K562 treated with DMSO at 1 percent for 24 hours (cell line): Measurements from ENCODE around the gene MOB3A. TPM values are rescaled to one million over a fixed set of nuclear protein-coding genes. Genes with fewer than 3 reads are reported as not detected.

Source experiments
- total RNA-seq: library from RNA; unstranded; fragments of 300-600 nt; gene quantifications from 2 replicates; pipeline ENCODE4 v1.2.3, GENCODE V29; 2022; ENCODE audit warnings: low read depth; ENCODE audit not compliant: insufficient read depth

Gene MOB3A
- 16.0 and 19.2 TPM in 2 replicates for total RNA-seq

DNA sequence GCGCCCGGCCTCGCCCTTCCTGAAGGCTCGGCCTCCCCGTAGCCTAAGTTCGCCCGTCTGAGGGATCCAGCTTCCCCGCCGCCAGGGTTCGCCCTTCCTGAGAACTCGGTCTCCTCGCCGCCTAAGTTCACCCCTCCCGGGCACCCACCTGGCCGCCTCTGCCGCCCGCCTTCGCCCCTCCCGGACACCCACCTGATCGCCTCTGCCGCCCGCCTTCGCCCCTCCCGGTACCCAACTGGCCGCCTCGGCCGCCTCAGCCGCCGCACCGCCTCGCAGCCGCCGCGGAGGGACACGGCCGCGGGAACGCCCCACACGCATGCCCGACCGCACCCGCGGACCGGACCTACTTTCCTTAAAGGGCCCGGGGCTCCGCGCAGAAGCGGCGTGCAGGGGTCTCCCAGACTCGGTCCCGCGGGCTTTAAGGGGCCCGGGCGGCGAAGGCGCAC lies at the start of gene MOB3A:
TSS of gene MOB3A (minus strand) at position 293 of the 446 bp plus-strand sequence. CDS start 17,766 bp downstream, outside the sequence.

DNA sequence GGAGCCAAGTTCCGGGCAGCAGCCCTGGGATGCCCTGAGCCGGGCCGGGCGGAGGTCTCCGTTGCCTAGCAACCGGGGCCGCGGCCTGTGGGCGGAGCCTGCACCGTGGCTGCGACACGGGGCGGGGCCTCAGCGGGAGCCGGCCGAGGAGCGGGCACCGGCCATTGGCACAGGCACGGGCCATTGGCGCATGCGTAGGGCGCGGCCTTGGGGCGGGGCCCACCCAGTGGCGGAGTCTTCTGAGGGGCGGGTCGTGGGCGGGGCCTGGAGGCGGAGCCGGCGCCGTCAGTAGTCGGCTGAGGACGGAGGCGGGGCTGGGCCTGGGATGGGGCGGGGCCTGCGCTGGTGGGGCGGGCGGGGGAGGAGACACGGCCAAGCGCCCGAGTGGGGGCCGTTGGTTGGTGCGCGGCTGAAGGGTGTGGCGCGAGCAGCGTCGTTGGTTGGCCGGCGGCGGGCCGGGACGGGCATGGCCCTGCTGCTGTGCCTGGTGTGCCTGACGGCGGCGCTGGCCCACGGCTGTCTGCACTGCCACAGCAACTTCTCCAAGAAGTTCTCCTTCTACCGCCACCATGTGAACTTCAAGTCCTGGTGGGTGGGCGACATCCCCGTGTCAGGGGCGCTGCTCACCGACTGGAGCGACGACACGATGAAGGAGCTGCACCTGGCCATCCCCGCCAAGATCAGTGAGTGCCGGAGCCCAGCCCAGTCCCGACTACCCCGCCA lies 515 bp upstream of the MOB3A start, which contains the start of gene IZUMO4:
TSS of gene IZUMO4 (plus strand) at position 436 of the 723 bp plus-strand sequence. CDS start at position 467, 31 bp downstream.

DNA sequence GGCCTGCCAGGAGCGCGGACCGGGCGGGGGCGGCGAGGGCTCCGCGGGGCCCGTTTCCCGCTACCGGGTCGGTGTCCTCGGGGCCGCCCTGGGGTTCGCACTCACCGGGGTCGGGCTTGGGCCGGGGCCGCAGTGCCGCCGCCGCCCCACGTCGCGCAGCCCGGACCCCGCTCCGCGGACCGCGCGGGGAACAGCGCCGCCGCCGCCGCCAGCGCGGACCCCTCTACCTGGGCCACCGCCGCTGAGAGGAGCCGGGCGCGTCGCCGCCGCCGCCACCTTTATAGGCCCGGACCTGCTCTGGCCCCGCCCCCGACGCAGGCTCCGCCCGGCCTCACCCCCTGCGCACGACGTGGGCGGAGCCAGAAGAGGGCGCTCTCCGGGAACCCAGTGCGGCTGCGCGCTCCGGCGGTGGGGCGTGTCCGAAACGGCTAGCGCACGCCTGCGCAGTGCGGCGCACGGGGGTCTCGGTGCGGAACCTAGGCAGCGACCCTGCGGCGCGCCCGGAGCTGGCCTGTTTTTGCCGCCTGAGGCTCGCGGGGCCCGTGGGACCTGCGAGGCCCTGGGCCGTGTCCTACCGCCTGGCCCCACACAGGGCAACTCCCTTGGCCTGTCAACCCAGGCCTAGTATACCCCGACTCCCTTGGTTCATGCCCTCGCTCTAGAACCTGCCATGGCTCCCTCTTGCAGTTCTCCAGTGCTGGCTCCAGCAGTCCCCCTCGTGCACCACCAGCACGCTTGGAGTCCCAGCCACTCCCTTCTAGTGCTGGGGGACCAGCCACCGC lies 44.9 kb downstream of the MOB3A start, which contains the start of gene MKNK2:
TSS of gene MKNK2 (minus strand) at position 254 of the 782 bp plus-strand sequence. CDS start 393 bp downstream, outside the sequence.

Other genes starting within 250 kb of the MOB3A start
- 37.0 and 38.1 TPM in 2 replicates for gene REXO1, start 247.8 kb downstream of the MOB3A start, total RNA-seq
- 24.2 and 32.4 TPM in 2 replicates for gene KLF16, start 232.7 kb downstream of the MOB3A start, total RNA-seq
- gene ABHD17A, start 210.8 kb downstream of the MOB3A start, total RNA-seq = 230 and 249 TPM in 2 replicates
- 29.8 and 34.6 TPM in 2 replicates for gene ADAT3, start 190.9 kb downstream of the MOB3A start, total RNA-seq
- gene SCAMP4, start 190.9 kb downstream of the MOB3A start, total RNA-seq = 71.3 and 85.5 TPM in 2 replicates
- 107 and 137 TPM in 2 replicates for gene CSNK1G2, start 155.2 kb downstream of the MOB3A start, total RNA-seq
- 117 and 126 TPM in 2 replicates for gene BTBD2, start 80.6 kb downstream of the MOB3A start, total RNA-seq
- 395 and 452 TPM in 2 replicates for gene MKNK2, start 45.1 kb downstream of the MOB3A start, total RNA-seq
- gene IZUMO4, start 589 bp upstream of the MOB3A start, total RNA-seq = 1.2 and 1.5 TPM in 2 replicates
- 126 and 128 TPM in 2 replicates for gene AP3D1, start 55.2 kb upstream of the MOB3A start, total RNA-seq
- gene DOT1L, start 67.6 kb upstream of the MOB3A start, total RNA-seq = 44.4 and 47.7 TPM in 2 replicates
- 182 and 187 TPM in 2 replicates for gene PLEKHJ1, start 140.0 kb upstream of the MOB3A start, total RNA-seq
- 110 and 119 TPM in 2 replicates for gene SF3A2, start 140.5 kb upstream of the MOB3A start, total RNA-seq
- gene AMH, start 153.0 kb upstream of the MOB3A start, total RNA-seq = 36.6 and 42.4 TPM in 2 replicates
- 0.89 TPM in 1 of 2 replicates, not detected in the other for gene JSRP1, start 160.1 kb upstream of the MOB3A start, total RNA-seq
- 0.09 and 0.31 TPM in 2 replicates for gene PEAK3, start 185.8 kb upstream of the MOB3A start, total RNA-seq
- gene LINGO3, start 211.8 kb upstream of the MOB3A start, total RNA-seq = 1.3 and 1.7 TPM in 2 replicates
- gene LSM7, start 232.3 kb upstream of the MOB3A start, total RNA-seq = 340 and 353 TPM in 2 replicates
- gene SPPL2B, start 232.4 kb upstream of the MOB3A start, total RNA-seq = 67.1 and 84.5 TPM in 2 replicates